Epithelial cell of esophagus (primary cell): ENCODE measurements around the gene IL17RC.
"Not testable (repeated sequence)": the region's sequence is repeated elsewhere in the genome, so short reads cannot be mapped to it uniquely, and the experiment has no call there.

Experiments used
- DNase-seq: peaks from one replicate; pipeline ENCODE4 v3.0.0; 2010; ENCODE audit warnings: low read depth
- H3K4me3 ChIP-seq: 2 replicates; pipeline ENCODE4 v1.5.1; 2011; ENCODE audit warnings: mild to moderate bottlenecking, low read length, control low read depth
- CTCF ChIP-seq: IDR thresholded peaks from 2 replicates; pipeline ENCODE4 v1.5.1; 2011; ENCODE audit warnings: low read depth, mild to moderate bottlenecking, low read length, control low read depth, inconsistent platforms; ENCODE audit not compliant: insufficient read depth; ENCODE audit errors: missing control alignments

IL17RC gene

GRCh38 chr3:9886328-9886727 lies 30.6 kb upstream of the IL17RC start:
- no peak overlapping the region for H3K4me3 ChIP-seq
- no peak for DNase-seq
- no peak for TF ChIP-seq CTCF

- DNase-seq: no peak
- H3K4me3 ChIP-seq: no peak overlapping the region
- no peak for TF ChIP-seq CTCF
Observed at GRCh38 chr3:9887480-9887879, 29.4 kb upstream of the IL17RC start.

GRCh38 chr3:9888540-9888939 lies 28.4 kb upstream of the IL17RC start:
- TF ChIP-seq CTCF: no peak
- no peak overlapping the region for H3K4me3 ChIP-seq
- no peak for DNase-seq

GRCh38 chr3:9889405-9889804 lies 27.5 kb upstream of the IL17RC start:
- no peak for DNase-seq
- no peak for TF ChIP-seq CTCF
- H3K4me3 ChIP-seq: no peak overlapping the region

- no peak for TF ChIP-seq CTCF
- peak; percentile 90 for DNase-seq
- H3K4me3 ChIP-seq: peak within 1 kb of the TSS; percentile 80
Observed at GRCh38 chr3:9890249-9891071, 26.4 kb upstream of the IL17RC start, which contains the start of gene JAGN1. JAGN1 (plus strand) TSS chr3:9890610; CDS start chr3:9890723, 113 bp downstream.

- no peak for TF ChIP-seq CTCF
- peak overlapping the region; percentile 80 for H3K4me3 ChIP-seq
- no peak for DNase-seq
Observed at GRCh38 chr3:9891072-9891622, 25.8 kb upstream of the IL17RC start.

- no peak overlapping the region for H3K4me3 ChIP-seq
- DNase-seq: no peak
- no peak for TF ChIP-seq CTCF
Observed at GRCh38 chr3:9893739-9894138, 23.2 kb upstream of the IL17RC start.

- DNase-seq, H3K4me3 ChIP-seq: not testable (repeated sequence)
Observed at GRCh38 chr3:9895715-9896114, 21.2 kb upstream of the IL17RC start.

GRCh38 chr3:9896755-9897407 lies 20.0 kb upstream of the IL17RC start:
- DNase-seq: peak; percentile 61
- not testable (repeated sequence) for H3K4me3 ChIP-seq
